GM21390 (cell line): ENCODE measurements around the gene CDCA8.
"Not testable (repeated sequence)": the region's sequence is repeated elsewhere in the genome, so short reads cannot be mapped to it uniquely, and the experiment has no call there.

ENCODE experiments used
- ATAC-seq: cut with Tn5 transposase; IDR thresholded peaks from one replicate; pipeline ENCODE4 v1.9.1; 2021; ENCODE audit not compliant: unreplicated experiment

CDCA8 gene

GRCh38 chr1:37732111-37732780 is 39.9 kb downstream of the CDCA8 start:
- no peak for ATAC-seq

DNA sequence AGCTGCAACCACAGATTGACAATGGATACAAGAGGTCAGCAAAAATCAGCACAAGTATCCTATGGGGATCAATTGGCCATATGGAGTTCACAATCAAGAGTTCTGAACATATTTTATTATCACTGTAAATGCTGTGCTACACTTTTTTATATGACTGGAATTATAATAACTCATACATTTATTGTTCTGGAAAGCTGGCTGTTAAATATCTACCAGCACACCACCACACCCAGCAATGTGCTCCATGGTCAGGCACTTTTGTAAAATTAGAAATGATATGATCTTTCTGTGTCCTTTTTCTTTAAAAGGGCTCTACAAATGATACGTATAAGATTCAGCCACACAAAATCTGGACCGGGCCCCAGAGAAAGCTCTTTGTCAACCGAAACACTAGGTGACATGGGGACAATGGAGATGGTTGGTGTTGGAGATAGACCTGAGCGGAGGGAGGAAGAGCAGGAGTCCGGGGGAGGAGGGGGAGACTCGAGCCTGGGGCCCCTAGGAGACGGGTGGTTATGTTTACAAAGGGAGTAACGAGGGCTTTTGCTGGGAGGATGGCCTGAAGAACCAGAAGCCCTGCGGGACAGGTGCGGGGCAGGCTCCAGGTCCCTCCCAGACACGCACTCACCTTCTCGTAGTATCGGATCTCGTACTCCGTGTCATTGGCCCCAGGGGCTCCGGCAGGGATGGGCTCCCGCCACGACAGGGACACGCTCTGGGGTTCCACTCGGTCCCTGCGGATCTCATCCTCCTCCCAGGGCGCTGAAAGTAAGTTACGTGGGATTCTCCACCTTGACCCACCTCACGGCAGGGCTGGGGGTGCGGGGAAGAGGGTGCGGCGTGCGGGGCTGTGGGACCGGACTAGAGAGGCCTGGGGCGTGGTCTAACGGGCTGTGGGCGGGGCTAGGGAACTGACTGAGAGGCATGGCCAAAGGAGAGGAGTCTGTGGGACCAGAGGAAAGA is 42.6 kb downstream of the CDCA8 start:
- ATAC-seq, result no peak

GRCh38 chr1:37737975-37738374 is 45.7 kb downstream of the CDCA8 start:
- not testable (repeated sequence) for ATAC-seq

DNA sequence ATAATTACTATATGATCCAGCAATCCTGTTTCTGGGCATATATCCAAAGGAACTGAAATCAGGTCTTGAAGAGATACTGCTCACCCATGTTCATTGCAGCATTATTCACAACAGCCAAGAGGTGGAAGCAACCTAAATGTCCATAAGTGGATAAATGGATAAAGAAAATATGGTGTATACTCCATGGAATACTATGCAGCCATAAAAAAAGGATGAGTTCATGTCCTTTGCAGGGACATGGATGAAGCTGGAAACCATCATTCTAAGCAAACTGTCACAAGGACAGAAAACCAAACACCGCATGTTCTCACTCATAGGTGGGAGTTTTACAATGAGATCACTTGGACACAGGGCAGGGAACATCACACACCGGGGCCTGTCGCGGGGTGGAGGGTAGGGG is 46.3 kb downstream of the CDCA8 start:
- not testable (repeated sequence) for ATAC-seq

DNA sequence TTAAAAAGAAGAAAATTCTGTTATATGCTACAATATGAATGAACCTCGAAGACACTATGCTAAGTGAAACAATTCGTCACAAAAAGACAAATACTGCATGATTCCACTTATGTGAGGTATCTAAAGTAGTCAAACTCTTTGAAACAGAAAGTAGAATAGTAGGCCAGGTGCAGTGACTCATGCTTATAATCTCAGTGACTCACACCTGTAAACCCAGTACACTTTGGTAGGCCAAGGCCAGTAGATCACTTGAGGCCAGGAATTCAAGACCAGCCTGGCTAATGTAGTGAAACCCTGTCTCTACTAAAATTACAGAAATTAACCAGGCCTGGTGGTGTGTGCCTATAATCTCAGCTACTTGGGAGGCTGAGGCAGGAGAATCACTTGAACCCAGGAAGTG is 46.9 kb downstream of the CDCA8 start:
- no peak for ATAC-seq

GRCh38 chr1:37741130-37741529 is 48.8 kb downstream of the CDCA8 start:
- ATAC-seq, result no peak

GRCh38 chr1:37741662-37742061 is 49.3 kb downstream of the CDCA8 start:
- ATAC-seq, result no peak

- no peak for ATAC-seq
Observed at GRCh38 chr1:37746806-37747205, 54.5 kb downstream of the CDCA8 start.

GRCh38 chr1:37748565-37748964 is 56.2 kb downstream of the CDCA8 start:
- ATAC-seq, result no peak

DNA sequence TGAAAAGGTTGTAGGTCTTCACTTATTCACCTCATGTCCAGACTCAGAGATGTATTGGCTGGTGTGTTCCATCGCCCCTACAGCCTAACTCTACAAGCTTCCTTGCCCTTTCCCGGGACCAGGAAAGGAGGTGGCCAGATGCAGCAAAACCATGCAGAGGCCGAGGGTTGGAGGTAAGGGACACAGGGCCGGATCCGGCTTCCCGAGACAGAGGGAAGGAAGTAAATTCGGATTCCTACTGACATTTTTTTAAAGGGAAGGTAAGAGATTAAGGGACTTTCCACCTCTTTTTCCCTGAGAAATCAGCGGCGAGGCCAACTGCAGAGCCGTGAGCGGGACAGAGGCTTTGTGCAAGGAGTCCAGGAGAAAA is 59.9 kb downstream of the CDCA8 start:
- ATAC-seq, result no peak

- no peak for ATAC-seq
Observed at GRCh38 chr1:37752583-37753471, 60.5 kb downstream of the CDCA8 start.

DNA sequence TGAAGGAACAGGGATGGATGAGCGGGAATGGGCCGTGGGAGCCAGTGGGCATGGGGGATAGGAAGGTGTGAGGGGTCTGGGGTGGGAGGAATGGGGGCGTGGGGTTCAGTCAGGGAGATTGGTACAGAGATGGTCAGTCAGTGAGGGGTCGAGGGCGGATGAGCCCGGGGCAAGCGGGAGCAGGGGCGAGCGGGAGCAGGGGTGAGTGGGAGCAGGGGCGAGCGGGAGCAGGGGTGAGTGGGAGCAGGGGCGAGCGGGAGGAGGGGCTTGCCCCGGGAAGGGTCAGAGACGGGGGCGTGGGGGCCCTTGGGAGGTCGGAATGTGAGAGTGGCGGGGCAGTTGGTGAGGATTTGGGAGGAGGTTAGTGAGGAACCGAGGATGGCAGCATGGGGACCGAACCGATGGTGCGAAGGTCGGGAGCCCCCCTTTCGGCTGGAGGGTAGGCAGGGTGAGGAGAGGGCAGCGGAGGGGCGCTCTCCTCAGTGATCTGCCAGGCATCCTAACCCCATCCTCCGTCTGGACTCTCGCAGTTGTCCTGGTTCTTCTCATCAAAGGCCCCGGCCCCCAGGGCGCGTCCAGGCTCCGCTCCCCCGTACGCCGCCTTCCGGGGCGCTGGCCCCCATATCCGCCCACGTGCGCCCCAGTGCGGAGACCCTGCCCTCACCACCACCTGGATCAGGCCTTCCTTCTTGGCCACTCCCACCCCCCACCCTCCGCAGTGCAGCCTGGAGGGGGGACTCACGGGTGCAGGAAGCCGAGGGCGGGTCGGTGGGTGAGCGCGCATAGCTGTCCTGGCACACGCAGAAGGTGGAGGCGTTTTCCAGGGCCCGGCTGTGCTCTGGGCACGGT is 61.4 kb downstream of the CDCA8 start:
- no peak for ATAC-seq

- no peak for ATAC-seq
Observed at GRCh38 chr1:37755290-37755689, 63.0 kb downstream of the CDCA8 start.

- ATAC-seq, result no peak
Observed at GRCh38 chr1:37755951-37756560, 63.7 kb downstream of the CDCA8 start.
